Measurements from ENCODE around the gene FGFBP1. TPM values are rescaled to one million over a fixed set of nuclear protein-coding genes. Genes with fewer than 3 reads are reported as not detected.

FGFBP1 gene
- total RNA-seq, 2 donors from 2014 or later: 39.1 to 62.3 TPM

DNA sequence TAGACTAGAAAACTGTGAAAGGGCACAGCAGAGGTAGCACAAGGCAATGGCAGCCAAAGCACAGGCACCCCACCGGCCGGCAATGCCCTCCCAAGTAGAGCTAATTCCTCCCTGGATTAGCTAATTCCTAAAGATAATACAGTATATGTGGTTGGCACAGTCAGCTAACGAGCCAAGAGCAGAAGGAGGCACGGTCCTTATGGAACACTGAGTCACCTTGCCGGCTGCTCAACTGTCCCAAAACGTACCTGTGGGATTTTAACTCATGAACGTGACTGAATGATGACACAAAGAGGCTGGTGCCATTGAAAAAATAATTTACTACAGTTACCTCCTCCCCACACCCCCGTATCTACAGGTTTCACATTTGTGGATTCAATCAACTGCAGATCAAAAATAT is 9.1 kb upstream of the FGFBP1 start:
- H3K4me3 ChIP-seq: no peak overlapping the region
- no peaks in the 10 kb centered on the region for H3K27me3 ChIP-seq
- H3K36me3 ChIP-seq: no peaks in the 10 kb centered on the region
- DNase-seq: no peak
- H3K27ac ChIP-seq: no peak overlapping the region
- no peak overlapping the region for H3K9ac ChIP-seq (ENCODE audit: low read depth in 2 of 2, low read length in 2 of 2)
- no peaks in the 10 kb centered on the region for H3K4me1 ChIP-seq
- no peaks in the 10 kb centered on the region for H3K9me3 ChIP-seq
- no peak for TF ChIP-seq CTCF (IDR thresholded peaks at IDR 0.05)
- intact Hi-C loops (cut with DNase I): no loop called here

DNA sequence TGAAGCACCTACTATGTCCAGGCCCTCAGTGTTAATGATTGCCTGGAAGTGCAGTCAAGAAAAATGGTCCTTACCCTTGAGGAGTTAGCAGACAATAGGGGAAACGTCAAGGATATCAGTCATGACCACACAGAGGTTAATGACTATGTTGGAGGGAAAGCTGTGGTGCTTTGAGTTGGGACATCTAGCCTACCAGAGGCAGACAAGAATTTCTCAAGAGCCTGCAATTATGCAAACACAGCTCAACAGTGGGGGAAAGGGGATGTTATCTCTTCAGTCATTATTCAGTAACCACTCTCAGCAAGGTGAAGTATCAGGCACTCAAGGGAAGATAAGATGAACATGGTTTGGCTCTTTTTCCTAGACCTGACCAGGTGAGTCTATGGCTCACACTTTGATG is 7.0 kb upstream of the FGFBP1 start:
- H3K9ac ChIP-seq (ENCODE audit: low read depth in 2 of 2, low read length in 2 of 2): no peak overlapping the region
- no peaks in the 10 kb centered on the region for H3K4me1 ChIP-seq
- intact Hi-C loops (cut with DNase I): no loop called here
- no peak overlapping the region for H3K27ac ChIP-seq
- H3K27me3 ChIP-seq: no peaks in the 10 kb centered on the region
- no peaks in the 10 kb centered on the region for H3K36me3 ChIP-seq
- no peak overlapping the region for H3K4me3 ChIP-seq
- TF ChIP-seq CTCF (IDR thresholded peaks at IDR 0.05): no peak
- DNase-seq: no peak
- H3K9me3 ChIP-seq: no peaks in the 10 kb centered on the region

DNA sequence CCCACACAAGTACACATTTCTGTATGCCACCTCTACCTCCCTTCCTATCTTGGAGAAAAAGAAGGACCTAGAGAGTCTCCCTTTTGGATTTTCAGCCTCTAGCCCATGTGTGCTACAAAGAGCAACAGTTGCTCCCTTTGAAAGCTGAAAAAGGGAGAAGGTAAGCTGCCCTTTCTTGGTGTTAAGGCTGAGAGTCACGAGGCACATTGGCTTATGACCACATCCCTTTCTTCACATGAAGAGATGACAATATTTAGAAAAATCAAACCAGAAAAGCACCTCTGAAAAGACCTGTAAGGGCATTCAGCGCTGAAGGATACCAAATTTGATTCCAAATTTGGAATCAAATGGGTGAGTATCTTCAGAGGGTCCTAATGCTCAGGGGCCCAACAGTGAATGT is 6.4 kb upstream of the FGFBP1 start:
- DNase-seq: no peak
- Histone ChIP-seq H3K4me1 (no peaks in the 10 kb centered on the region), H3K9ac (ENCODE audit: low read depth in 2 of 2, low read length in 2 of 2) (no peak overlapping the region), H3K4me3 (no peak overlapping the region), H3K9me3 (no peaks in the 10 kb centered on the region), H3K27ac (no peak overlapping the region), H3K27me3 (no peaks in the 10 kb centered on the region), H3K36me3 (no peaks in the 10 kb centered on the region)
- intact Hi-C loops (cut with DNase I): no loop called here
- TF ChIP-seq CTCF (IDR thresholded peaks at IDR 0.05): no peak

DNA sequence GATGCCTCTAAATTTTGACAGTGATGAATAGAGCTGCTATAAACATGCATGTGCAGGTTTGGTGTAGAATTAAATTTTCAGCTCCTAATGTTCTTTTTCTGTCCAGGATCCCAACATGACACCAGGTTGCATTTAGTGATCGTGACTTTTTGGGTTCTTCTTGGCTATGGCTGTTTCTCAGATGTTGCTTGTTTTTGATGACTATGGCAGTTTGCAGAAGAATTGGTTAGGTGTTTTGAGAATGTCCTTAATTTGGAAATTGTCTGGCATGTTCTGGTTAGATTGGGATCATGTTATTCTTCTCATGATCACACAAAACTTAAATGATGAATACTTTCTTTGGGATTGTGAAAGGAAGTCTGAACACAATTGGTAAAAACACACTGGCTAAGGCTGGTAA is 3.7 kb upstream of the FGFBP1 start:
- H3K4me3 ChIP-seq: no peak overlapping the region
- H3K27ac ChIP-seq: no peak overlapping the region
- no peaks in the 10 kb centered on the region for H3K27me3 ChIP-seq
- no peaks in the 10 kb centered on the region for H3K36me3 ChIP-seq
- intact Hi-C loops (cut with DNase I): no loop called here
- no peak overlapping the region for H3K9ac ChIP-seq (ENCODE audit: low read depth in 2 of 2, low read length in 2 of 2)
- no peaks in the 10 kb centered on the region for H3K4me1 ChIP-seq
- DNase-seq: no peak
- no peaks in the 10 kb centered on the region for H3K9me3 ChIP-seq
- TF ChIP-seq CTCF (IDR thresholded peaks at IDR 0.05): no peak

GRCh38 chr4:15938182-15938581 is 358 bp downstream of the FGFBP1 start:
- Histone ChIP-seq H3K36me3 (no peaks in the 10 kb centered on the region), H3K9me3 (no peaks in the 10 kb centered on the region), H3K27ac (peak overlapping the region; percentile 83), H3K9ac (ENCODE audit: low read depth in 2 of 2, low read length in 2 of 2) (peak overlapping the region in 1 of 2 donors; percentile 47), H3K27me3 (no peaks in the 10 kb centered on the region), H3K4me1 (no peaks in the 10 kb centered on the region), H3K4me3 (peak overlapping the region; percentile 24)
- DNase-seq: peak; percentile 94
- TF ChIP-seq CTCF (IDR thresholded peaks at IDR 0.05): no peak
- intact Hi-C loops (cut with DNase I): no loop called here

- TF ChIP-seq CTCF (IDR thresholded peaks at IDR 0.05): no peak
- H3K27me3 ChIP-seq: no peaks in the 10 kb centered on the region
- H3K9ac ChIP-seq (ENCODE audit: low read depth in 2 of 2, low read length in 2 of 2): no peak overlapping the region
- H3K9me3 ChIP-seq: no peaks in the 10 kb centered on the region
- peak; percentile 73 for DNase-seq
- H3K27ac ChIP-seq: peak overlapping the region; percentile 32
- peak overlapping the region; percentile 9 for H3K4me3 ChIP-seq
- intact Hi-C loops (cut with DNase I): no loop called here
- H3K4me1 ChIP-seq: no peaks in the 10 kb centered on the region
- H3K36me3 ChIP-seq: no peaks in the 10 kb centered on the region
Observed at GRCh38 chr4:15936495-15936894, 2.0 kb downstream of the FGFBP1 start.

Measured in colonic mucosa (tissue), 4 donors.